Measurements from ENCODE around the gene YY1. TPM values are rescaled to one million over a fixed set of nuclear protein-coding genes. Genes with fewer than 3 reads are reported as not detected.

The YY1 gene
- total RNA-seq, 1 experiment from 2014 or later = 73.3 TPM

DNA sequence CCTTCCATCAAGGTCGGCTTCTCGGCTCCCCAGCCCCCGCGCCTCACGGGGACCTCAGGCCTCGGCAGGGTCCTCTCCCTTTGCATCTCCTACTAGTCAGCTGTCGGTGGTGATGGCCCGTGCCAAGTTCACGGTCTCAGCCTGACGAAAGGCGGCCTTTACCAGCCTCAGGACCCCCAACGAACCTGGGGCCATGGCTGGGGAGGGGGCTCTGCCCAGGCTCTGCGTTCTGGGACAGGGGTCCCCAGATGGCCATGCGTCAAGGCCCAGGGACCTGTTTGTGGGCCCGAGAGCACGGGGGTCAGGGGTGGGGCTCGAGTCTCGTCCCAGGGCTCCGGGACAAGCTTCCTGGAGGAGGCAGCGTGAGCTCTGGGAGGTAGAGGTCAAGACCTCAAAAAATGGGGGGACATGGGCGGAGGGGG, 46.7 kb upstream of the YY1 start:
- Mint-ChIP-seq H3K4me1 (ENCODE audit: insufficient read depth, unreplicated experiment) (peaks cover 11% of the 10 kb centered on the region), H3K27ac (ENCODE audit: low read depth, unreplicated experiment) (peak overlapping the region; percentile 89), H3K4me3 (ENCODE audit: unreplicated experiment) (peak overlapping the region; percentile 70), H3K27me3 (ENCODE audit: insufficient read depth, unreplicated experiment) (no peaks in the 10 kb centered on the region), H3K36me3 (ENCODE audit: insufficient read depth, unreplicated experiment) (no peaks in the 10 kb centered on the region), H3K9me3 (ENCODE audit: unreplicated experiment) (no peaks in the 10 kb centered on the region)
- BruUV-seq (replicated peaks) = TSS peak; percentile 83
- intact Hi-C loops (cut with micrococcal nuclease) = loop anchor here (1.0 to 2.0 kb wide), 4 partner anchors 45 to 120 kb away; no protein-coding TSS in a partner anchor
- TF ChIP-seq, protein P1, sequence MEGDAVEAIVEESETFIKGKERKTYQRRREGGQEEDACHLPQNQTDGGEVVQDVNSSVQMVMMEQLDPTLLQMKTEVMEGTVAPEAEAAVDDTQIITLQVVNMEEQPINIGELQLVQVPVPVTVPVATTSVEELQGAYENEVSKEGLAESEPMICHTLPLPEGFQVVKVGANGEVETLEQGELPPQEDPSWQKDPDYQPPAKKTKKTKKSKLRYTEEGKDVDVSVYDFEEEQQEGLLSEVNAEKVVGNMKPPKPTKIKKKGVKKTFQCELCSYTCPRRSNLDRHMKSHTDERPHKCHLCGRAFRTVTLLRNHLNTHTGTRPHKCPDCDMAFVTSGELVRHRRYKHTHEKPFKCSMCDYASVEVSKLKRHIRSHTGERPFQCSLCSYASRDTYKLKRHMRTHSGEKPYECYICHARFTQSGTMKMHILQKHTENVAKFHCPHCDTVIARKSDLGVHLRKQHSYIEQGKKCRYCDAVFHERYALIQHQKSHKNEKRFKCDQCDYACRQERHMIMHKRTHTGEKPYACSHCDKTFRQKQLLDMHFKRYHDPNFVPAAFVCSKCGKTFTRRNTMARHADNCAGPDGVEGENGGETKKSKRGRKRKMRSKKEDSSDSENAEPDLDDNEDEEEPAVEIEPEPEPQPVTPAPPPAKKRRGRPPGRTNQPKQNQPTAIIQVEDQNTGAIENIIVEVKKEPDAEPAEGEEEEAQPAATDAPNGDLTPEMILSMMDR (IDR thresholded peaks at IDR 0.05; ENCODE audit: unreplicated experiment) = no peak
- DNase-seq (ENCODE audit: unreplicated experiment) = no peak
- CTCF ChIA-PET = interaction anchor here (0.6 to 4.6 kb wide), 33 partner anchors 12 to 284 kb away, joined by 3 to 68 read pairs (median 6); no protein-coding TSS in a partner anchor
- POLR2A ChIA-PET = interaction anchor here (1.0 to 2.9 kb wide), 13 partner anchors 12 to 221 kb away, joined by 3 to 31 read pairs (median 5); no protein-coding TSS in a partner anchor

DNA sequence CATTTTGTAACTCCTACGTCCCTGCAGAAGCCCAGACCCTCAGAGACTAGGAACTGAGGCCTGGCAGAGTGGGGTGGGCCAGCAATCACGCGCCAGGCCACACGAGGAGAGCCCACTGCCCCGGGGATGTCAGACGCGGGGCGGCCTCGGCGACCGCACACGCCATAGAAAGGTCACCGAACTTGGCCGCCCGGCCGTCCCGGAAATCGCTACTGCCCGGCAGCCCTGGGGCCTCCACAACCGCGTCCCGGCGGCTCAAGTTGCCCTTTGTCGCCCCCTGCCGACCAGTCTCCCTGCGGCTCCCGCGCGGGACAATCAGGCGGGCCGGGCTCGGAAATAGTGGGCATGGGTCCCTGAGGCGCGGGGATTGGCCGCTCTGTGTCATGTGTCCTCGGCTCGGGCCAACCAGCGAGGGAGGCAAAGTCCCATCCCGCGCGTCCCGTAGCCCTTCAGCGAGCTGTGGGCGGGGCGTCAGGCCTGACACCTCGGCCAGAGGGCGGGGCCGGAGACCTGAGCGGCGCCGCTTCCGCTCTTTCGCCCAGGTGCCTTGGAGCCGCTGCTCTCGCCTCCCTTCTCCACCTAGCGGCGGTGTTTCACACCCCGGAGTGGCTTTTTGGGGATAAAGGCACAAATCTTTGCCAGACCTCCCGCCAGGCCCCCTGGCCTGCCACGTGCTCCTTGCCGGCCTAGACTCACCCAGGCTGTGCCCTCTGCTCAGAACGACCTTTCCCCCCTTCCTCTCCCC, 46.1 kb upstream of the YY1 start:
- TF ChIP-seq, protein P1 (IDR thresholded peaks at IDR 0.05; ENCODE audit: unreplicated experiment) = peak; percentile 71
- Mint-ChIP-seq H3K4me1 (ENCODE audit: insufficient read depth, unreplicated experiment) (peaks cover 11% of the 10 kb centered on the region), H3K27ac (ENCODE audit: low read depth, unreplicated experiment) (peak overlapping the region; percentile 89), H3K4me3 (ENCODE audit: unreplicated experiment) (peak overlapping the region; percentile 70), H3K36me3 (ENCODE audit: insufficient read depth, unreplicated experiment) (no peaks in the 10 kb centered on the region), H3K9me3 (ENCODE audit: unreplicated experiment) (no peaks in the 10 kb centered on the region), H3K27me3 (ENCODE audit: insufficient read depth, unreplicated experiment) (no peaks in the 10 kb centered on the region)
- no TSS peak for BruUV-seq (replicated peaks)
- peak; percentile 99 for DNase-seq (ENCODE audit: unreplicated experiment)
- intact Hi-C loops (cut with micrococcal nuclease) = loop anchor here (1.0 to 2.0 kb wide), 5 partner anchors 44 to 211 kb away; no protein-coding TSS in a partner anchor
- ChIA-PET POLR2A (interaction anchor here (0.6 to 2.9 kb wide), 19 partner anchors 8 to 631 kb away, joined by 3 to 31 read pairs (median 4); no protein-coding TSS in a partner anchor), CTCF (interaction anchor here (0.6 to 4.6 kb wide), 50 partner anchors 11 to 1904 kb away, joined by 3 to 68 read pairs (median 5); no protein-coding TSS in a partner anchor)

DNA sequence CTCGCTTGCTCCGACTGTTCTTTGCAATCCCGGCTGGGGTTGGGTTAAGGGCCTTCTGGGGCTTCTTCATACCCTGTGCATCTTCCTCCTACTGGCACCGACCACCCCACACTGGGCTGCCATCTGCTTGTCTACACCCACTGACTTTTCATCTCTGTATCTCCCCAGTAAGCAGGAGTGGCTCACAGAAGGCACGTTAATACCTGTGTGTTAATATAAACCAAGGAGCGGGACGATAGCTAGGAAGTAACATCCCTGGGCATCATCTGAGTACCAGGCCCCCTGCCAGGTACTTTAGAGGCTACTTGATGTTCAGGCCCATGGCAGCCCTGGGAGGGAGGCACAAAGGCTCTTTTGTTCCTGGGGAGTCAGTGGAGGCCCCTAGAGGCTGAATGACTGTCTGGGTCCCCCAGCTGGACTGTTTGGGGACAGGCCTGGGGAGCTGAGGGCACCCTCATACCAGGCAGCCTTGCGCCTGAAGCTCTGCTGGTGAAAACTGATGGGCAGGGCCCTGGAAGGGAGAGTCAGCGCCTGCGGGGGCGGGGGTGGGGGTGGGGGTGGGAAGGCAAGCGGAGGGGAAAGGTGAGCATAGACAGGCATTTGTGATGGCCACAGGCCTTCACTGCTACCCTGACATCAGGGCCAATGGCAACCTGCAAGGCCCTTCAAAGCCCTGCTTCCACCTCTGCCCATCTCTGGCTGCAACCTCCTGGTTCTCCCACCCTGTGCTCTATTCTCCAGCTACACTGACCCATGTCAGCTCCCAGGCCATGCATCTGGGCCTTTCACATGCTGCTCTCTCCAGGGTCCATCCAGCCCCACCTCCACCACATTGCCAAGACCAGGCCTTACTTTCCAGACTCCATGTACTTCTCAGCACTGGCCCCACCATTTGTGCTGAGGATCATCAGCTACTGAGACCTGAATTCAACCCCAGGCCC, 45.3 kb upstream of the YY1 start:
- Mint-ChIP-seq H3K9me3 (ENCODE audit: unreplicated experiment) (no peaks in the 10 kb centered on the region), H3K27ac (ENCODE audit: low read depth, unreplicated experiment) (peak overlapping the region; percentile 89), H3K4me3 (ENCODE audit: unreplicated experiment) (peak overlapping the region; percentile 70), H3K4me1 (ENCODE audit: insufficient read depth, unreplicated experiment) (peaks cover 11% of the 10 kb centered on the region), H3K36me3 (ENCODE audit: insufficient read depth, unreplicated experiment) (no peaks in the 10 kb centered on the region), H3K27me3 (ENCODE audit: insufficient read depth, unreplicated experiment) (no peaks in the 10 kb centered on the region)
- TF ChIP-seq, protein P1 (IDR thresholded peaks at IDR 0.05; ENCODE audit: unreplicated experiment) = no peak
- CTCF ChIA-PET = interaction anchor here (0.5 to 4.6 kb wide), 52 partner anchors 10 to 1903 kb away, joined by 3 to 68 read pairs (median 5); no protein-coding TSS in a partner anchor
- DNase-seq (ENCODE audit: unreplicated experiment) = peak; percentile 5
- intact Hi-C loops (cut with micrococcal nuclease) = loop anchor here (1.0 to 2.0 kb wide), 3 partner anchors 43 to 211 kb away; no protein-coding TSS in a partner anchor
- POLR2A ChIA-PET = interaction anchor here (0.6 to 2.9 kb wide), 19 partner anchors 9 to 632 kb away, joined by 3 to 31 read pairs (median 4); no protein-coding TSS in a partner anchor
- BruUV-seq (replicated peaks) = no TSS peak

Data from MCF 10A (cell line).